NCI-H2081 treated with DMSO at 0.1 percent for 48 hours (cell line): ENCODE measurements around the gene MEGF11.

Source experiments
- DNase-seq: peaks from one replicate; lab custom pipeline; 2025; lab: John Stamatoyannopoulos, UW

Gene MEGF11

DNA sequence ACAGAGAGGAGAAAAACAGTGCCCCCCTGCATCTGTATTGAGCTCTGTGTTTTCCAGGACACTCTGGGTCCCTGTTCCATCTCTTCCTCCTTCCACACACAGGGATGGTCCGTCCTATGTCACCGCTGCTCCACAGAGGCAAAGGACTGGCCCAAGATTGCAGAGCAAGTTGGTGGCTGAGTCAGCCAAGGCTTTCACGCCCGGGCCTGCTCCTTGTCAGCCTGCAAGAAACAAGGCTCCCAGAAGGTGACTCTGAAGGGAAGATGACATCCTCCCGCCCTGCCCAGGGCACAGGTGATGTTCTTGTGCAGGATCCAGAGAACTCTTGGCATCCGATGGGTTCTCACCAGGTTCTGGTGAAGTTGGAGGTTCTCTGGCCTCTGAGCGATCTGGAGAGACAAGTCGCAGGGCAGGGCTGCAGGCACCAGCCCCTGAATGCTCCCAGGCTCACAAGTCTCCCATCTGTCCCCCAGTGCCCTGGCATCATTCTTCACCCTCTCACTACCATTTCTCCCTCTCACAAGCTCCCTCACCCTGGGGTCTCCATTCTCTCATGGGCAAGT, 138.6 kb downstream of the MEGF11 start:
- DNase-seq, result no peak

- no peak for DNase-seq
Observed at GRCh38 chr15:66112388-66112787, 141.2 kb downstream of the MEGF11 start.

- DNase-seq, result no peak
Observed at GRCh38 chr15:66111363-66111762, 142.2 kb downstream of the MEGF11 start.

DNA sequence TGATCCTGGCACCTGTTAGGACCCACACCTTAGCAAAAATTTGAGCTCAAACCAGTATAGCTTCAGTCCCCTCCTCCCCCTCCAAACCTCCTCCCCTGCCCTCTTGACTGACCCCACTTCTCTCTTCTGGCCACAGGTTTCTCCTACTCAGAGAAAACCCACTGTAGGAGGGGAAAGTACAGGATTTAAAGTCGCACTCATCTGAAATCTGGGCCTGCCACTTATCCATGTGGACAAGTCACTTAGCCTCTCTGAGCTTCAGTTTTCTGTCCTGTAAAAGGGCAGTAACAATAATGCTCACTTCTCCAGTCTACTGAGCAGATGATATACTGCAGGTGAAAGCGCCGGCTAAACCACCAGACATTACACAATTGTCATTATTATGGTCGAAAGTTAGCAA, 142.7 kb downstream of the MEGF11 start:
- DNase-seq, result no peak

GRCh38 chr15:66109826-66110225, 143.7 kb downstream of the MEGF11 start:
- no peak for DNase-seq

DNA sequence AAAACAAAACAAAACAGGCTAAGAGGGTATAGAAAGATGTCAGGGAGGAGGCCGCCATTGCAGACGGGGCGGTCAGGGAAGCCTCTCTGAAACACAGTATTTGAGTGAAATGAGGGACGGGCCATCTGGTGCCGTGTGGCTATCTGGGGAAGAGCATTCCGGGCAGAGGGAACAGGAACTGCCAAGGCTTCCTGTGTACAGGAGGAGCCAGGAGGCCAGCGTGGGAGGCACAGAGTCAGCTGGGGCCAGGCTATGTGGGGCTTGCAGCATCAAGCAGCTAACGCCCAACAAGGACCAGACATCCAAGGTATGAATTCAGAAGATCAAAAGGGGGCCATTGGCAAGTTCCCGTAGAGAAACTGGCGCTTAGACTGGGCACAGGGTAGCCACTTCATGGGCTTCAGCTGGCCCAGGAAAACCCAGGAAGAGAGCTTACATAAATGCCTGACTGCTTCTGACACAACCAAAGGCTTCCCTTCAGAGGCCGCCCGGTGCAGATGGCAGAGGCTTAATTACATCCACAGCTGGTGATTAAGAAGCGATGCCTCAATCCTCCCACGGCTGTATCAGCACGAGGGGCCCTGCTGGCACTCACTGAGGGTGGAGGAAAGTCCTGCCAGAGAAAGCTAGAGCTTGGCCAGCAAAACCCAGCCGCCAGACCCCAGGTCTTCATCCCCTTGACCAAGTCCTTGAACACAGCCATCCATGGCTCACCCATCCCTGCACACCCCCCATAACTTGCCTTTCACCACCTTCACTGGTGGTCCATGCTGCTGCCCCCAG, 144.9 kb downstream of the MEGF11 start:
- no peak for DNase-seq

- DNase-seq, result no peak
Observed at GRCh38 chr15:66107070-66107469, 146.5 kb downstream of the MEGF11 start.

DNA sequence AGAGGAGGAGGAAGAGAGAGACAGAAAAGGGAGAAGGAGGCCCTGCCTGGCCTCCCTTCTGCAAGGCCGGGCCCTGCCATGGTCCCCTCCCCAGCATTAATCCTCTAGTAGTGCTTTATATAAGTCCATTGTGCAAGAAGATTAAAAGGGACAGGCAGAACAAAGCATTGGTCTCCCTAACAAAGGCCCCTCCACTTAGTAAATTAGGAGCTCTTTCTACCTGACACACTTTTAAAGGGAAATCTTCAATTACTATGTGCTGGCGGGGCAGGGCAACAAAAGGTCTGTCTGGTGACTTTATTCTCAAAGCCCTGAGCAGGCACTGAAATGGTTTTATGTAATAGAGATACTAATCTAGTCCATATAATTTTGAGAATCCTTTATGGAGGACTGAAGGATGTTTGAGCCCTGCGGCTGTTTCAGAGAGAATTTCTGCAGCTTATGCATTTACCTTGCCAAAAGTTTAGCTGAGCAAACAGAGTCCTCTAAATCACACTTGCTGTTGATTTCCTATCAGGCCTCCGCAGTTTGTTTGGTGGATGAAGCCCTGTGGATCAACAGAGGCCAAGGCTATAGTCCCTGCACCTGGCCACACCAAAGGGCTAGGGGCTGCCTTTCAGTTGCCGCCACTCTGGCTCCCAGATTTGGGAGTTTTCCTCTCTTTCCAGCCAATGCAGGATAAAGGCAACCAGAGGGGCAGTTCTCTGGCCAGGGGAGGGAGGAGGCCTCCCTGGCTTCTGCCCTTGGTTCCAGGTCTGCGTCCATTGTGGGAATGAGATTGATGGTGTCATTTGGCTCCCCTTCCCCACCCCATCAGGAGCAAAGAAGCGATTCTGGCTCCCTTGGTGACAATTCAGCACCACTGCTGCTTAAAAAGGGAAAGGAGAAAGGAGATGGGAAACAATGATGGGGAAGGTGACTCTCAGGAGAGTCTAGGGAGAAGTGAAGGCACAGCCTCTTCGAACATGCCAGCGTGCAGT, 148.0 kb downstream of the MEGF11 start:
- DNase-seq, result no peak

- no peak for DNase-seq
Observed at GRCh38 chr15:66103293-66103590, 150.3 kb downstream of the MEGF11 start.

- no peak for DNase-seq
Observed at GRCh38 chr15:66102563-66103292, 150.8 kb downstream of the MEGF11 start.

- DNase-seq, result no peak
Observed at GRCh38 chr15:66101715-66102395, 151.7 kb downstream of the MEGF11 start.

DNA sequence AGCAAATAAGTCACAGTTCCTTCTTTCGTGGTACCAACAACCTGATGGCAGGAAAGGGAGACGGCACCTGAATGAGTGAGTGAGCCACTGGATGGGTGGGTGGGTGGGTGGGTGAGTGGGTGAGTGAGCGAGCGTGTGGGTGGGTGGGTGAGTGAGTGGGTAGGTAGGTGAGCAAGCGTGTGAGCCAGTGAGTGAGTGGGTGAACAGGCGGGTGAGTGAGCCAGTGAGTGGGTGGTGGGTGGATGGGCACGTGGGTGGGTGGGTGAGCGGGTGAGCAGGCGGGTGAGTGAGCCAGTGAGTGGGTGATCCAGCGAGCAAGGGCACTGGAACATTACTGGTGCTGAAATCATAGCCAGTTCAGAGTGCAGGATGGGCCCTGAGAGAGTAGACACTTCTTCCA, 152.8 kb downstream of the MEGF11 start:
- no peak for DNase-seq

DNA sequence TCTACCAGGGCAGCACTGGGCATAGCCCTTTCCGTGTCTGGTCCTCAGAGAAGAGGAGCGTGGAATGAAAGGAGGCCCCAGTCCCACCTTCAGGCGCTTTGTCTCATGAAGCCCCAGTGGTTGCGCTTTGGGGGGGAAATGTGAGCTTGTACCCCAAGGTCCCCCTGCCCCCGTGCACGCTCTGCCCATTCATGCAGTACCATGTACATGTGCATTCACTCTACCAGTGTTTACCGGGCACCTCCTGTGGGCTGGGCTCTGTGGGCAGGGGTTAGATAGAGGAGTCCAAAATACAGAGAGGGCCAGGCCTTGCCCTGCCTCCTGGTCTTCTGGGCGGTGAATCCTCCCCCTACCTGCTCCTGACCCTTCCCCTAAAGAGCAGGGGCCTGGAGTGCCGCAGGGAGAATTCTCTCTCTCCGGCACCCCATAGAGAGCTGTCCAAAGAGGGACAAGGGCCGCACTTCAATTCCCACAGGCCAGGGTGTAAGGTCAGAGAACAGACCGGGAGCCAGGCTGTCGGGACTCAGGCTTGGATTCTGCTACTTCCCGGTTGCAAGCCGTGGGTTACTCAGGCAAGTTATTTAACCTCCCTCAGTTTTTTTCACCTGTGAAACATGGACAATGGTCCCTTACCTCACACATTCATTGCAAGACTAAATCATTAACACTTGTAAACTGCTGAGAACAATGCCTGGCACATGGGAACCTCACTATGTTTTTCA, 153.4 kb downstream of the MEGF11 start:
- no peak for DNase-seq

- DNase-seq, result no peak
Observed at GRCh38 chr15:66098022-66098363, 155.6 kb downstream of the MEGF11 start.

GRCh38 chr15:66097151-66098021, 156.2 kb downstream of the MEGF11 start:
- DNase-seq, result no peak

- DNase-seq, result no peak
Observed at GRCh38 chr15:66096688-66097058, 156.9 kb downstream of the MEGF11 start.

GRCh38 chr15:66095871-66096687, 157.5 kb downstream of the MEGF11 start:
- DNase-seq, result no peak

DNA sequence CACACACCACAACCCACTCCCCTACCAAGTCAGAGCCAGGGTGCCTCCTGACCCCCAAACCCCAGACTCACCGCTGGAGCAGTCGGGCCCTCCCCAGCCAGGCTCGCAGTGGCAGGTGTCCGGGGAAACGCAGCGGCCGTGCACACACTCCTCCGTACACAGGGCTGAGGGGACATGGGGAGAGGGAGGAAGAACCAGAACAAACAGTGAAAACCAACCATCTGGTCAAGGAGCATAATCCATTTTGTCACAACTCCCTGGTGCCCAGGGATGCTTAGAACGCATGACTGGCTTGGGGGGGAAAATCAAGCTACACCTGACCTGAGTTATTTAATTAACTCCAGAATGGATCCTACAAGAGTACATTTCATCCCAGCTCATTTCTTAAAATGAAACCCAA, 159.2 kb downstream of the MEGF11 start:
- DNase-seq, result no peak
